Stomach (tissue), 9 donors: ENCODE data around the gene TNS3. TPM values are rescaled to one million over a fixed set of nuclear protein-coding genes. Genes with fewer than 3 reads are reported as not detected.
"Not testable (repeated sequence)": the region's sequence is repeated elsewhere in the genome, so short reads cannot be mapped to it uniquely, and the experiment has no call there.

Source experiments
- DNase-seq, 2 donors: peaks; one replicate each; pipeline versions ENCODE4 v3.0.0 to v3.0.0-alpha.2; 2013 to 2019
- H3K27ac ChIP-seq, 5 donors: fragments of 200-600 bp in 4 of 5; sonication (generic) in 4 of 5; one replicate each; pipeline ENCODE4 v1.5.1; 2013 to 2019; ENCODE audit warnings: mild to moderate bottlenecking in 1 of 5, moderate library complexity in 1 of 5
- H3K27me3 ChIP-seq, 3 donors: fragments of 200-600 bp; sonication (generic); one replicate each; pipeline ENCODE4 v1.5.1; 2017 to 2019; ENCODE audit warnings: mixed run types in 1 of 3
- H3K36me3 ChIP-seq, 4 donors: fragments of 200-600 bp; sonication (generic); 1 replicate in 3 of 4; 2 replicates in 1 of 4; pipeline ENCODE4 v1.5.1; 2016 to 2019
- H3K4me1 ChIP-seq, 4 donors: fragments of 200-600 bp; sonication (generic); one replicate each; pipeline ENCODE4 v1.5.1; 2016 to 2019
- H3K4me3 ChIP-seq, 4 donors: fragments of 200-600 bp; sonication (generic) in 3 of 4; one replicate each; pipeline ENCODE4 v1.5.1; 2016 to 2019; ENCODE audit warnings: mild to moderate bottlenecking in 1 of 4
- H3K9me3 ChIP-seq, 4 donors: fragments of 200-600 bp; sonication (generic); one replicate each; pipeline ENCODE4 v1.5.1; 2016 to 2019
- EP300 ChIP-seq: sonication (generic); formaldehyde crosslinking; IDR thresholded peaks from one replicate; pipeline ENCODE4 v1.6.1; 2017; ENCODE audit warnings: antibody characterized with exemption
- POLR2A ChIP-seq, 4 donors: fragments of 450-650 bp; IDR thresholded peaks; one replicate each; pipeline ENCODE4 v1.6.1; 2016; ENCODE audit warnings: antibody characterized with exemption in 4 of 4, control low read depth in 2 of 4, mild to moderate bottlenecking in 1 of 4, moderate library complexity in 1 of 4
- POLR2AphosphoS5 ChIP-seq, 3 donors: sonication (generic); formaldehyde crosslinking; IDR thresholded peaks; one replicate each; pipeline ENCODE4 v1.6.1; 2016; ENCODE audit warnings: antibody characterized with exemption in 3 of 3
- WGBS, 5 donors: extraction: QIAGEN DNeasy Blood & Tissue Kit in 3 of 5; methylation state at CpG; one replicate each; pipeline versions ENCODE4 v1.1.5 to v1.1.7; 2013 to 2018; 5-methylcytosine and 5-hydroxymethylcytosine counted together
- intact Hi-C: fragments of 100-400 bp; cut with DNase I; formaldehyde crosslinking; loops from one replicate; pipeline ENCODE4 v1.15.1; 2023; ENCODE audit warnings: low total_unique reads
- polyA plus RNA-seq, 3 donors: library from polyadenylated mRNA; stranded (reverse); fragments of 200-250 nt; gene quantifications; one replicate each; pipeline ENCODE4 v1.2.3, GENCODE V29; 2013
- total RNA-seq, 5 donors: library from RNA; depleted of rRNA; stranded (reverse); fragments of >200 nt; gene quantifications; one replicate each; pipeline versions ENCODE4 v1.1.0 to v1.2.3, GENCODE V29; 2014 to 2016
- TF ChIP-seq, protein P1 (sequence below), 7 experiments: fragments of 450-650 bp in 4 of 7; fragments of 200-600 bp in 3 of 7; sonication (generic) in 3 of 7; IDR thresholded peaks; one replicate each; pipeline ENCODE4 v1.5.1; 2016 to 2019; ENCODE audit warnings: antibody characterized with exemption in 7 of 7, control low read depth in 2 of 7, mild to moderate bottlenecking in 1 of 7
- donor health status: healthy with polysubstance abuse.
- donor health status: Bipolar disorder and iron deficiency.
- donor health status: healthy.

Gene TNS3
- total and polyA plus RNA-seq, 8 donors, result 10.0 to 105 (median 41.0) TPM

DNA sequence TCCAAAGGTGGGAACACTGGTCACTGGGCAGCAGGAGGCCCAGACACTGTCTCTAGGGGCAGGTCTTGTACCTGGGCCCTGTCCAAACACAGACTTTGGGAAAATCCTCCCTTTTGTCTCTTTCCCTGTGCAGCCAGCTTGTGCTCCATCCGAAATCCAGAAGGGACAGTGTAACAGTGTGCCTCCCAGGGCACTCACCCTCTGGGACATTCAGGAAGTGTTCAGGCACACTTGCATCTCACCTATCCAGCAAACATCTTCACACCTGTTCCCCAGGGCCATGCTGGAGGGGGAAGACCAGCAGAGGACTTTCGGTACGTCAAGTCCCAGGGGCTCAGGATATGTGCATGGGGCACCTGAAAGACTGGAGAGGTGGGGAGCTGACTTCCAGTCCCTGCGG is 38.9 kb downstream of the TNS3 start:
- no peak overlapping the region for H3K27ac ChIP-seq
- DNase-seq, result no peak
- H3K36me3 ChIP-seq, result no peaks in the 10 kb centered on the region
- peaks cover 20 to 46% (median 27%) of the 10 kb centered on the region in 4 donors for H3K4me1 ChIP-seq
- H3K4me3 ChIP-seq, result no peak overlapping the region
- intact Hi-C loops, result no loop called here
- H3K9me3 ChIP-seq, result no peaks in the 10 kb centered on the region
- 88 to 96% (median 94%) methylated on average over 4 of the region's 4 CpGs for WGBS, 5 donors
- TF ChIP-seq, protein P1, sequence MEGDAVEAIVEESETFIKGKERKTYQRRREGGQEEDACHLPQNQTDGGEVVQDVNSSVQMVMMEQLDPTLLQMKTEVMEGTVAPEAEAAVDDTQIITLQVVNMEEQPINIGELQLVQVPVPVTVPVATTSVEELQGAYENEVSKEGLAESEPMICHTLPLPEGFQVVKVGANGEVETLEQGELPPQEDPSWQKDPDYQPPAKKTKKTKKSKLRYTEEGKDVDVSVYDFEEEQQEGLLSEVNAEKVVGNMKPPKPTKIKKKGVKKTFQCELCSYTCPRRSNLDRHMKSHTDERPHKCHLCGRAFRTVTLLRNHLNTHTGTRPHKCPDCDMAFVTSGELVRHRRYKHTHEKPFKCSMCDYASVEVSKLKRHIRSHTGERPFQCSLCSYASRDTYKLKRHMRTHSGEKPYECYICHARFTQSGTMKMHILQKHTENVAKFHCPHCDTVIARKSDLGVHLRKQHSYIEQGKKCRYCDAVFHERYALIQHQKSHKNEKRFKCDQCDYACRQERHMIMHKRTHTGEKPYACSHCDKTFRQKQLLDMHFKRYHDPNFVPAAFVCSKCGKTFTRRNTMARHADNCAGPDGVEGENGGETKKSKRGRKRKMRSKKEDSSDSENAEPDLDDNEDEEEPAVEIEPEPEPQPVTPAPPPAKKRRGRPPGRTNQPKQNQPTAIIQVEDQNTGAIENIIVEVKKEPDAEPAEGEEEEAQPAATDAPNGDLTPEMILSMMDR (IDR thresholded peaks at IDR 0.05), result no peak
- TF ChIP-seq POLR2AphosphoS5 (IDR thresholded peaks at IDR 0.05), result no peak
- TF ChIP-seq POLR2A (IDR thresholded peaks at IDR 0.05), result no peak
- TF ChIP-seq EP300, result no peak
- no peaks in the 10 kb centered on the region for H3K27me3 ChIP-seq

DNA sequence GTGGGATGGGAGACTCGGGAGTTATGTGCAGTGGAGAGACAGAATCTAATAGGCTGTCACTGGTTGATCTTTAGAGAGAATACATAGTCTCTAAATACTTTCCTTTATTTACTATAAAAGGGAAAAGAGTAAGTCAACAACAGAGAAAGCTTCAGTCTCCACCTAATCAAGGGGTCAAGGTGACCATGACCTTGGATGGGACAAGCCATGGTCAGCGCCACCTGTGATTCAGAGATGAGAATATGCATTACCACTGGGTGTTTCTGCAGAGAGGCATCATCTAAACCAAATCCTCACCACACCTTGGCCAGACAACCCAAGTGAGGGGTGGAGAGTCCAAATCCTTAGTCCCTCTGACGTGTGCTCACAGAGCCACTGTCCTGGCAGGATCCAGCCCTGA is 39.9 kb downstream of the TNS3 start:
- Histone ChIP-seq H3K4me3 (no peak overlapping the region), H3K9me3 (no peaks in the 10 kb centered on the region), H3K27me3 (peaks cover 0 to 4% (median 0%) of the 10 kb centered on the region in 3 donors), H3K4me1 (peaks cover 20 to 46% (median 29%) of the 10 kb centered on the region in 4 donors), H3K36me3 (no peaks in the 10 kb centered on the region), H3K27ac (no peak overlapping the region)
- WGBS, 5 donors, result 90 to 95% (median 94%) methylated on average over 3 of the region's 3 CpGs
- TF ChIP-seq, protein P1 (IDR thresholded peaks at IDR 0.05), result no peak
- no peak for TF ChIP-seq EP300
- TF ChIP-seq POLR2A (IDR thresholded peaks at IDR 0.05), result no peak
- no peak for TF ChIP-seq POLR2AphosphoS5 (IDR thresholded peaks at IDR 0.05)
- no peak for DNase-seq
- intact Hi-C loops, result no loop called here

- DNase-seq, H3K27me3 ChIP-seq, H3K27ac ChIP-seq, H3K36me3 ChIP-seq, H3K9me3 ChIP-seq, H3K4me3 ChIP-seq, intact Hi-C loops: not testable (repeated sequence)
- H3K4me1 ChIP-seq, result peaks cover 21 to 46% (median 31%) of the 10 kb centered on the region in 4 donors
- 90 to 96% (median 93%) methylated on average over 9 of the region's 9 CpGs for WGBS, 5 donors
Observed at GRCh38 chr7:47541485-47541884, 40.4 kb downstream of the TNS3 start.

- Histone ChIP-seq H3K9me3 (no peaks in the 10 kb centered on the region), H3K27me3 (peaks cover 0 to 12% (median 0%) of the 10 kb centered on the region in 3 donors), H3K27ac (no peak overlapping the region), H3K4me1 (peaks cover 29 to 53% (median 40%) of the 10 kb centered on the region in 4 donors), H3K36me3 (no peaks in the 10 kb centered on the region), H3K4me3 (no peak overlapping the region)
- DNase-seq, result peak in 1 of 2 donors; percentile 34
- TF ChIP-seq POLR2AphosphoS5 (IDR thresholded peaks at IDR 0.05) (no peak), EP300 (no peak), POLR2A (IDR thresholded peaks at IDR 0.05) (no peak)
- TF ChIP-seq, protein P1 (IDR thresholded peaks at IDR 0.05), result no peak
- 74 to 85% (median 79%) methylated on average over 22 of the region's 22 CpGs for WGBS, 5 donors
- intact Hi-C loops, result no loop called here
Observed at GRCh38 chr7:47540387-47541350, 41.2 kb downstream of the TNS3 start.

DNA sequence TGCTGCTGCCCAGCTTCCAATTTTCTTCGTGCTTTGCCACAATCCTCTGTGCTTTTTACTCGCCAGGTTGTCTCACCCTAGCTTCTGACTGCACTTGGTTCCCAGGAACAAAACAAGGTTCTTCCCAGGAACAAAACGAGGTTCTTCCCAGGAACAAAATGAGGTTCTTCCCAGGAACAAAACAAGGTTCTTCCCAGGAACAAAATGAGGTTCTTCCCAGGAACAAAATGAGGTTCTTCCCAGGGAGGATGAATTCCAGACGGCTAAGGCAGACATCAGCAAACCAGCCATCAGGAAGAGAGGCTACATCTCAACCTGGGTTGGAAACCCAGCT is 41.9 kb downstream of the TNS3 start:
- no peaks in the 10 kb centered on the region for H3K36me3 ChIP-seq
- DNase-seq, result no peak
- no peak for TF ChIP-seq POLR2A (IDR thresholded peaks at IDR 0.05)
- TF ChIP-seq, protein P1 (IDR thresholded peaks at IDR 0.05), result no peak
- TF ChIP-seq EP300, result no peak
- TF ChIP-seq POLR2AphosphoS5 (IDR thresholded peaks at IDR 0.05), result no peak
- H3K27ac ChIP-seq, result peak overlapping the region in 2 of 5 donors; percentile 3 to 7
- H3K4me3 ChIP-seq, result no peak overlapping the region
- 72 to 87% (median 79%) methylated on average over 4 of the region's 4 CpGs for WGBS, 5 donors
- intact Hi-C loops, result no loop called here
- H3K9me3 ChIP-seq, result no peaks in the 10 kb centered on the region
- peaks cover 35 to 59% (median 45%) of the 10 kb centered on the region in 4 donors for H3K4me1 ChIP-seq
- peaks cover 0 to 12% (median 0%) of the 10 kb centered on the region in 3 donors for H3K27me3 ChIP-seq
